ENCODE results near the gene TUSC2.
A peak's percentile ranks its signal among the peaks of the same experiment; 100 is the strongest.

TUSC2 gene

GRCh38 chr3:50327943-50328691 lies at the start of gene TUSC2:
TUSC2 (minus strand) TSS chr3:50328223; CDS start chr3:50328099, 124 bp downstream.
- peak; percentile 96 for DNase-seq

GRCh38 chr3:50375258-50375931 lies 47.4 kb upstream of the TUSC2 start:
- DNase-seq = no peak

GRCh38 chr3:50374363-50375257 lies 46.6 kb upstream of the TUSC2 start:
- DNase-seq = no peak

DNA sequence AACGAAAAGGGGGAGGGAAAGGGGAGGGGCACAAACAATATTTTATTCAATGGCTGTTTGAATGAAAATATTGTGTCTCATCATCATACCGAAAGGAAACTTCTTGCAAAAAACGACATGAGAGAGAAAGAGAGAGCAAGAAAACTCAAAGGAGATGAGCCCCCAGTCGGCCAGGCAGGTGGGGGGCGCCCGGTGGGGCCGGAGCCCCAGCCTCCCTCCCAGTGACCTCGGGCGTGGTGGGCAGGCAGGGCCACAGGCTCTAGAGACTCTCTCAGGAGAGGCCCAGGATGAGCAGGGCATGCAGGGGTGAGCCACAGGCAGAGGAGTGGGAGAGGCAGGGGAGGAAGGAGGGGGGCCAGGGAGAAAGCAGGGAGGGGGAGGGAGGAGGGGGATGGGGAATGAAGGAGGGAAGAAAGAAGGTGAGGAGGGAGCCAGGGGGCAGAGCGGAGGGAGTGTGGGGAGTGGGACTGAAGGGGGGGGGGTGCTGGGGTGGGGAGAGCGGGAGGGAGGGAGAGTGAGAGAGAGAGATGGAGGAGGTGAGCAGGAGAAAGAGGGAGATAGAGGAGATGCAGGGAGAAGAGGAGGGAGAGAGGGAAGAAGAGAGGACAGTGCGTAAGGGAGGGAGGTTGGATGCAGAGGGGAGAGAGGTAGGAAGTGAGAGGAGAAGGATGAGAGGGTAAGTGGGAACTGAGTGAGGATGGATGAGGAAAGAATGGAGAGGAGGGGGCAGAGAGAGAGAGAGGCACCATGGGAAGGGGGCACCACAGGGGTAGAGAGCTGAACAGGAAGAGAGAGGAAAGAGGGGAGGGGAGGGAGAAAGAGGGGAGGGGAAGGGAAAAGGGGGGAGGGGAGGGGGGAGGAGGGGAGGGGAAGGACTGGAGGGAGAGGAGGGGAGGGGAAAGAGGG lies 45.4 kb upstream of the TUSC2 start:
- DNase-seq = no peak

- no peak for DNase-seq
Observed at GRCh38 chr3:50372349-50372748, 44.3 kb upstream of the TUSC2 start.

DNA sequence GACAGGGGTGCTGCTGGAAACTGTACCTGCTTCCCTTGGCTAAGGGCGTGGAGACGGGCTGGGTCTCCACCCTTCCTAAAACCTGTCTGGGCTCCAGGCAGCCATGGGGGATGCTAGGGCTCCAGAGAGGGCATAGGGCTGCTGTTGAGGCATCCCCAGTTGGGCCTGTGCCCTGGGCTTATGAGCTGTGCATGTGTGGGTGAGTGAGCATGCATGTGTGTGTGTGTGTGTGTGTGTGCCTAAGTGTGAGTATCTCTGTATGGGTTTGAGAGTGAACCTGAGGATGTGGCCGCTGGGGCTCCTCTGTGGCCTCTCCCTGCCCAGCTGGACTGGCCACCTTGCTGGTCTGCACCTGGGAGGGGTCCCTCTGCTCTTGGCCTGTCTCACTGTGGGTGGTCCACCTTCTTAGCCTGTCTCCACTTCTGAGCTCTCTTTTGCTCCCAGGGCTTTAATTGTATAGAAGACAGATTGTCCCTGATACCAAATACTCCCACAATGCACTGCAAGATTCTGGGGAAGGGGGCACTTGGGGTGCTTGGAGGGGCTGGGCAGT lies 43.2 kb upstream of the TUSC2 start:
- DNase-seq = no peak

GRCh38 chr3:50370594-50370993 lies 42.6 kb upstream of the TUSC2 start:
- DNase-seq = peak; percentile 73

- no peak for DNase-seq
Observed at GRCh38 chr3:50369012-50369670, 41.1 kb upstream of the TUSC2 start.

GRCh38 chr3:50365842-50366220 lies 37.8 kb upstream of the TUSC2 start:
- DNase-seq = no peak

DNA sequence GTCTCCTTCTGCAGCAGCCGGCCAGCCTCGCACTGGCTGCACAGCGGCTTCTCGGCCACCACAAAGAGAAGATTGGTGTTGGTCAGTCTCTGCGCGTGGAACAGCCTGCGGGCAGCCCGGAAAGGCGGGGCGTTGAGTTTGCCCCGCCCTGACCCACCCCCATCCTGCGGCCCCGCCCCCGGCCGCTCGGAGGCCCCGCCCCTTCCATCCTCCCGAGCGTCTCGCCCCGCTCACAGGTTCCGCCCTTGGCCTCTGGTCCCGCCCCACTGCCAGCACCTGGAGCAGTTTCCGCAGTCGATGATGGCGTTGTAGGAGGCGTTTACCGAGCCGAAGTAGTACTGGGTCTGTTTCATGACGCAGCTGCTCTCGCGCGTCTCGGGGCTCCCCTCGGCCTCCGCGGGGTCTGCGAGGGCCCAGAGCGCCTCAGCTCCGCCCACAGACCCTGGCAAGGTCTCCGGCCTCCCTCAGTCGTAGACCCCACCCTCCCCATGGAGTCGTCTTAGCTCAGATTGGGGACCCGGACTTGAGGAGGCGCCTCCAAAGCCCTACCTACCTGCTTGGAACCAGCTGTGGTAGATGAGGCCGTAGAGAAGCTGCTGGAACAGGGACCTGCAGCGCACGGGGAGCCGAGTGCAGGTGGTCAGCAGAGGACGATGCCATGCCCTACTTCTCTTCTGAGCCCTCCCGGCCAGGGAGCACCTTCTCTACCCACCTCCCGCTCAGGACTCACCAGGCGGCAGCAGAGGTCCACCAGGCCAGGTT lies 37.2 kb upstream of the TUSC2 start:
- peak; percentile 84 for DNase-seq

GRCh38 chr3:50364573-50365079 lies 36.6 kb upstream of the TUSC2 start:
- DNase-seq = no peak

- no peak for DNase-seq
Observed at GRCh38 chr3:50359760-50360110, 31.7 kb upstream of the TUSC2 start.

- DNase-seq = peak; percentile 94
Observed at GRCh38 chr3:50358911-50359759, 31.1 kb upstream of the TUSC2 start, which contains the start of gene TMEM115. TMEM115 (minus strand) TSS chr3:50359521; CDS start chr3:50359063, 458 bp downstream.

- DNase-seq = no peak
Observed at GRCh38 chr3:50358355-50358910, 30.4 kb upstream of the TUSC2 start.

GRCh38 chr3:50357481-50357880 lies 29.5 kb upstream of the TUSC2 start:
- no peak for DNase-seq

DNA sequence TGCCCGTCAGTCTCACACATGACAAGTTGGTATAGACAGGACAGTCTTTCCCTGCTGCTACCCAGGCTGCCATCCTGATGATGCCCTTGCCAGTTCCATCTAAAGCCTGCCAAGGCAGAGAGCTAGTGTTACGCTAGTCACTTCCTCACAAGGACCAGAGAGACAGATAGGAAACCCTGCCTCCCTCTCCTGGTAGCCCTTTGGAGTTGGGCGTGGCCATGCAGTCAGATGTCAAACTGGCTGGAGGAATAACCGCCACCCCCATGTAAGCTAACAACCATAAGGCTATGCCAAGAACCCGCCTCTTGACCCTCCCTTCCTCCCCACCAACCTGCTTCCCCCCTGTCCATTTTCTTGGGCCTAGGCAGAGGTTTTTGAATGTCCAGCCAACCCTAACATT lies 28.5 kb upstream of the TUSC2 start:
- DNase-seq = no peak

DNA sequence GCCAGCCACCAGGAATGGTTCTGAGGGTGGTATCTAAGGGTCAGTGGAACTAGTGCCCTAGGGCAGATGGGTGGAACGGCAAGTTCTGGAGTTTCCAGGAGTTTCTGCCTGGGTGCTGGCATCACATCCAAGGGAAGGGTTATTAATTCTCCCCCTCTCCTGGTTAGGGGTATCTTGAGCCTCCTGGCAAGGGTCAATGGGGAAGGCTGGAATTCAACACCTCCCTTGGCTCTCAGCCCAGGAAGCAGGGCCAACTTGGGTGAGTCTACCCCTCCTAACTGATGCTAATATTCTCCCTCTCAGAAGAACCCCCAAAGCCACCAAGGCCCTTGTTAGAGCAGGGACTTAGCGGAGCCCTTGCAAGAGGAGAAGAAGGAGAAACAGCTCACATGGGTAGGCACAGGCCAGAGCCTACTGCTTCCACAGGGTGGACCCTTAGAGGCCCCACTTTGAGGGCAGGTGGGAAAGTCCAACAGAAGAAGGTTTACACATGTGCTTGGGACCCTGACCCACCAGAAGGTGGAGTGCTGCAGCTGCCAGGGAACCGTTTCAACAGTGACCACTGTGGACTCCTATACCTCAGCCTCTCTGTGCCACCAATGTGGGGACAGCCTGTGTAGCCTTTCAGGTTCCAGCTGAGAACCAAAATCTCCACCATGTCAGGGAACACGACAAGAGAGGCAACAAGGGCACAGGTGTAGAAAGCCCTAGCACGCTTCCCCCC lies 28.0 kb upstream of the TUSC2 start:
- DNase-seq = no peak

- DNase-seq = no peak
Observed at GRCh38 chr3:50354850-50355249, 26.8 kb upstream of the TUSC2 start.
